Measurements from ENCODE around the gene PCDHB2. TPM values are rescaled to one million over a fixed set of nuclear protein-coding genes. Genes with fewer than 3 reads are reported as not detected.
"Not testable (repeated sequence)": the region's sequence is repeated elsewhere in the genome, so short reads cannot be mapped to it uniquely, and the experiment has no call there.

Gene PCDHB2
- polyA plus RNA-seq, 1 donor (not counting 4 experiments of a cell fraction or from before 2014, with no cell fraction given), result 0.46 TPM

GRCh38 chr5:141100243-141100805 is 5.9 kb downstream of the PCDHB2 start, which contains the start of gene PCDHB3:
Gene PCDHB3 (plus strand): TSS chr5:141100473. CDS start chr5:141100650, 177 bp downstream.
- Histone ChIP-seq H3K4me2 (ENCODE audit: control insufficient read depth, extremely low read depth, insufficient read depth, low read depth, low read length) (no peak within 1 kb of the TSS), H3K27me3 (ENCODE audit: control insufficient read depth, extremely low read depth, insufficient read depth, low read length) (no peaks in the 10 kb centered on the region), H3K9me1 (ENCODE audit: control insufficient read depth, extremely low read depth, insufficient read depth, low read length) (no peaks in the 10 kb centered on the region), H3K9me3 (ENCODE audit: control insufficient read depth, low read depth, low read length) (peaks cover 2% of the 10 kb centered on the region), H2AFZ (ENCODE audit: control insufficient read depth, low read length) (no peak within 1 kb of the TSS), H3K9ac (ENCODE audit: control insufficient read depth, extremely low read depth, insufficient read depth, low read length) (no peak within 1 kb of the TSS), H3K79me2 (ENCODE audit: control insufficient read depth, insufficient read depth, low read length) (no peaks in the 10 kb centered on the region), H3K4me1 (ENCODE audit: control insufficient read depth, extremely low read depth, insufficient read depth, low read length) (no peaks in the 10 kb centered on the region), H3K36me3 (ENCODE audit: control insufficient read depth in 2 of 2, extremely low read depth in 1 of 2, insufficient read depth in 2 of 2, low read length in 2 of 2) (no peaks in the 10 kb centered on the region), H3K27ac (ENCODE audit: control insufficient read depth, insufficient read depth, low read length) (no peak within 1 kb of the TSS), H3K4me3 (ENCODE audit: control insufficient read depth in 2 of 3, extremely low read depth in 1 of 3, insufficient read depth in 2 of 3, low read depth in 1 of 3, low read length in 3 of 3) (no peak within 1 kb of the TSS), H4K20me1 (ENCODE audit: control insufficient read depth, extremely low read depth, insufficient read depth, low read length) (no peaks in the 10 kb centered on the region)
- FAIRE-seq (no peak), DNase-seq (ENCODE audit: low read depth, low spot score) (no peak)
- dilution Hi-C loops (cut with MboI; ENCODE audit: extremely low pct_ligation_motif_present, low sequenced_read_pairs), result no loop called here
- TF ChIP-seq, protein P1, sequence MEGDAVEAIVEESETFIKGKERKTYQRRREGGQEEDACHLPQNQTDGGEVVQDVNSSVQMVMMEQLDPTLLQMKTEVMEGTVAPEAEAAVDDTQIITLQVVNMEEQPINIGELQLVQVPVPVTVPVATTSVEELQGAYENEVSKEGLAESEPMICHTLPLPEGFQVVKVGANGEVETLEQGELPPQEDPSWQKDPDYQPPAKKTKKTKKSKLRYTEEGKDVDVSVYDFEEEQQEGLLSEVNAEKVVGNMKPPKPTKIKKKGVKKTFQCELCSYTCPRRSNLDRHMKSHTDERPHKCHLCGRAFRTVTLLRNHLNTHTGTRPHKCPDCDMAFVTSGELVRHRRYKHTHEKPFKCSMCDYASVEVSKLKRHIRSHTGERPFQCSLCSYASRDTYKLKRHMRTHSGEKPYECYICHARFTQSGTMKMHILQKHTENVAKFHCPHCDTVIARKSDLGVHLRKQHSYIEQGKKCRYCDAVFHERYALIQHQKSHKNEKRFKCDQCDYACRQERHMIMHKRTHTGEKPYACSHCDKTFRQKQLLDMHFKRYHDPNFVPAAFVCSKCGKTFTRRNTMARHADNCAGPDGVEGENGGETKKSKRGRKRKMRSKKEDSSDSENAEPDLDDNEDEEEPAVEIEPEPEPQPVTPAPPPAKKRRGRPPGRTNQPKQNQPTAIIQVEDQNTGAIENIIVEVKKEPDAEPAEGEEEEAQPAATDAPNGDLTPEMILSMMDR (optimal IDR thresholded peaks at IDR 0.05 in 1 of 3, IDR thresholded peaks at IDR 0.05 in 1 of 3, conservative IDR thresholded peaks at IDR 0.05 in 1 of 3; ENCODE audit: extremely low read depth in 1 of 3, insufficient read depth in 2 of 3, low read length in 3 of 3), result peak; percentile 18 to 32 (median 25)
- no peak for TF ChIP-seq EZH2 (IDR thresholded peaks at IDR 0.05; ENCODE audit: low read length)

DNA sequence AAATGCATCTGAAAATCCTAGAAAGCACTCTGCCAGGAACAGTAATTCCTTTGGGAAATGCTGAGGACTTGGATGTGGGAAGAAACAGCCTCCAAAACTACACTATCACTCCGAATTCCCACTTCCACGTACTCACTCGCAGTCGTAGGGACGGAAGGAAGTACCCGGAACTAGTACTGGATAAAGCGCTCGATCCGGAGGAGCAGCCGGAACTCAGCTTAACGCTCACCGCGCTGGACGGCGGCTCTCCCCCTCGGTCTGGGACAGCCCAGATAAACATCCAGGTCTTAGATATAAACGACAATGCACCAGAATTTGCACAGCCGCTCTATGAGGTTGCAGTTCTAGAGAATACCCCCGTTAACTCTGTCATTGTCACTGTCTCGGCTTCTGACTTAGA is 6.6 kb downstream of the PCDHB2 start:
- H3K4me3 ChIP-seq (ENCODE audit: control insufficient read depth in 2 of 3, extremely low read depth in 1 of 3, insufficient read depth in 2 of 3, low read depth in 1 of 3, low read length in 3 of 3), result no peak overlapping the region
- dilution Hi-C loops (cut with MboI; ENCODE audit: extremely low pct_ligation_motif_present, low sequenced_read_pairs), result no loop called here
- H3K36me3 ChIP-seq (ENCODE audit: control insufficient read depth in 2 of 2, extremely low read depth in 1 of 2, insufficient read depth in 2 of 2, low read length in 2 of 2), result no peaks in the 10 kb centered on the region
- no peaks in the 10 kb centered on the region for H3K27me3 ChIP-seq (ENCODE audit: control insufficient read depth, extremely low read depth, insufficient read depth, low read length)
- H3K9me1 ChIP-seq (ENCODE audit: control insufficient read depth, extremely low read depth, insufficient read depth, low read length), result no peaks in the 10 kb centered on the region
- H2AFZ ChIP-seq (ENCODE audit: control insufficient read depth, low read length), result no peak overlapping the region
- no peak overlapping the region for H3K27ac ChIP-seq (ENCODE audit: control insufficient read depth, insufficient read depth, low read length)
- TF ChIP-seq, protein P1 (optimal IDR thresholded peaks at IDR 0.05 in 1 of 3, IDR thresholded peaks at IDR 0.05 in 1 of 3, conservative IDR thresholded peaks at IDR 0.05 in 1 of 3; ENCODE audit: extremely low read depth in 1 of 3, insufficient read depth in 2 of 3, low read length in 3 of 3), result no peak
- TF ChIP-seq EZH2 (IDR thresholded peaks at IDR 0.05; ENCODE audit: low read length), result no peak
- no peak for FAIRE-seq
- H4K20me1 ChIP-seq (ENCODE audit: control insufficient read depth, extremely low read depth, insufficient read depth, low read length), result no peaks in the 10 kb centered on the region
- no peaks in the 10 kb centered on the region for H3K79me2 ChIP-seq (ENCODE audit: control insufficient read depth, insufficient read depth, low read length)
- no peaks in the 10 kb centered on the region for H3K9me3 ChIP-seq (ENCODE audit: control insufficient read depth, low read depth, low read length)
- no peaks in the 10 kb centered on the region for H3K4me1 ChIP-seq (ENCODE audit: control insufficient read depth, extremely low read depth, insufficient read depth, low read length)
- no peak overlapping the region for H3K4me2 ChIP-seq (ENCODE audit: control insufficient read depth, extremely low read depth, insufficient read depth, low read depth, low read length)
- DNase-seq (ENCODE audit: low read depth, low spot score), result no peak
- no peak overlapping the region for H3K9ac ChIP-seq (ENCODE audit: control insufficient read depth, extremely low read depth, insufficient read depth, low read length)

DNA sequence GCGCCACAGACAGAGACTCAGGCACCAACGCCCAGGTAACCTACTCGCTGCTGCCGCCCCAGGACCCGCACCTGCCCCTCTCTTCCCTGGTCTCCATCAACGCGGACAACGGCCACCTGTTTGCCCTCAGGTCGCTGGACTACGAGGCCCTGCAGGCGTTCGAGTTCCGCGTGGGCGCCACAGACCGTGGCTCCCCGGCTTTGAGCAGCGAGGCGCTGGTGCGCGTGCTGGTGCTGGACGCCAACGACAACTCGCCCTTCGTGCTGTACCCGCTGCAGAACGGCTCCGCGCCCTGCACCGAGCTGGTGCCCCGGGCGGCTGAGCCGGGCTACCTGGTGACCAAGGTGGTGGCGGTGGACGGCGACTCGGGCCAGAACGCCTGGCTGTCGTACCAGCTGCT is 7.7 kb downstream of the PCDHB2 start:
- H3K36me3 ChIP-seq (ENCODE audit: control insufficient read depth in 2 of 2, extremely low read depth in 1 of 2, insufficient read depth in 2 of 2, low read length in 2 of 2); H3K9me1 ChIP-seq (ENCODE audit: control insufficient read depth, extremely low read depth, insufficient read depth, low read length); DNase-seq (ENCODE audit: low read depth, low spot score); H3K79me2 ChIP-seq (ENCODE audit: control insufficient read depth, insufficient read depth, low read length); H3K9ac ChIP-seq (ENCODE audit: control insufficient read depth, extremely low read depth, insufficient read depth, low read length); H3K27me3 ChIP-seq (ENCODE audit: control insufficient read depth, extremely low read depth, insufficient read depth, low read length); H3K4me3 ChIP-seq (ENCODE audit: control insufficient read depth in 2 of 3, extremely low read depth in 1 of 3, insufficient read depth in 2 of 3, low read depth in 1 of 3, low read length in 3 of 3); dilution Hi-C loops (cut with MboI; ENCODE audit: extremely low pct_ligation_motif_present, low sequenced_read_pairs); H3K4me1 ChIP-seq (ENCODE audit: control insufficient read depth, extremely low read depth, insufficient read depth, low read length); H2AFZ ChIP-seq (ENCODE audit: control insufficient read depth, low read length); H3K27ac ChIP-seq (ENCODE audit: control insufficient read depth, insufficient read depth, low read length); H3K4me2 ChIP-seq (ENCODE audit: control insufficient read depth, extremely low read depth, insufficient read depth, low read depth, low read length); FAIRE-seq; H3K9me3 ChIP-seq (ENCODE audit: control insufficient read depth, low read depth, low read length); H4K20me1 ChIP-seq (ENCODE audit: control insufficient read depth, extremely low read depth, insufficient read depth, low read length): not testable (repeated sequence)

DNA sequence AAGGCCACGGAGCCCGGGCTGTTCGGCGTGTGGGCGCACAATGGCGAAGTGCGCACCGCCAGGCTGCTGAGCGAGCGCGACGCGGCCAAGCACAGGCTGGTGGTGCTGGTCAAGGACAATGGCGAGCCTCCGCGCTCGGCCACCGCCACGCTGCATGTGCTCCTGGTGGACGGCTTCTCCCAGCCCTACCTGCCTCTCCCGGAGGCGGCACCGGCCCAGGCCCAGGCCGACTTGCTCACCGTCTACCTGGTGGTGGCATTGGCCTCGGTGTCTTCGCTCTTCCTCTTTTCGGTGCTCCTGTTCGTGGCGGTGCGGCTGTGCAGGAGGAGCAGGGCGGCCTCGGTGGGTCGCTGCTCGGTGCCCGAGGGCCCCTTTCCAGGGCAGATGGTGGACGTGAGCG is 8.1 kb downstream of the PCDHB2 start:
- H3K36me3 ChIP-seq (ENCODE audit: control insufficient read depth in 2 of 2, extremely low read depth in 1 of 2, insufficient read depth in 2 of 2, low read length in 2 of 2); FAIRE-seq; H3K4me3 ChIP-seq (ENCODE audit: control insufficient read depth in 2 of 3, extremely low read depth in 1 of 3, insufficient read depth in 2 of 3, low read depth in 1 of 3, low read length in 3 of 3); H3K79me2 ChIP-seq (ENCODE audit: control insufficient read depth, insufficient read depth, low read length); H3K4me2 ChIP-seq (ENCODE audit: control insufficient read depth, extremely low read depth, insufficient read depth, low read depth, low read length); H3K27me3 ChIP-seq (ENCODE audit: control insufficient read depth, extremely low read depth, insufficient read depth, low read length); H3K9me3 ChIP-seq (ENCODE audit: control insufficient read depth, low read depth, low read length); H3K9me1 ChIP-seq (ENCODE audit: control insufficient read depth, extremely low read depth, insufficient read depth, low read length); H3K27ac ChIP-seq (ENCODE audit: control insufficient read depth, insufficient read depth, low read length); H3K4me1 ChIP-seq (ENCODE audit: control insufficient read depth, extremely low read depth, insufficient read depth, low read length); H2AFZ ChIP-seq (ENCODE audit: control insufficient read depth, low read length); H3K9ac ChIP-seq (ENCODE audit: control insufficient read depth, extremely low read depth, insufficient read depth, low read length); H4K20me1 ChIP-seq (ENCODE audit: control insufficient read depth, extremely low read depth, insufficient read depth, low read length); dilution Hi-C loops (cut with MboI; ENCODE audit: extremely low pct_ligation_motif_present, low sequenced_read_pairs); DNase-seq (ENCODE audit: low read depth, low spot score): not testable (repeated sequence)

Data from keratinocyte (primary cell).